GF-D8 (cell line): ENCODE data around the gene PODNL1.
"Not testable (repeated sequence)": the region's sequence is repeated elsewhere in the genome, so short reads cannot be mapped to it uniquely, and the experiment has no call there.

Experiments used
- DNase-seq: peaks from one replicate; lab custom pipeline; 2025; lab: John Stamatoyannopoulos, UW

PODNL1 gene

GRCh38 chr19:13972368-13973155 lies 34.3 kb upstream of the PODNL1 start:
- DNase-seq: no peak

- DNase-seq: not testable (repeated sequence)
These were observed 33.7 kb upstream of the PODNL1 start for GRCh38 chr19:13971868-13972267.

GRCh38 chr19:13969897-13970296 lies 31.7 kb upstream of the PODNL1 start:
- DNase-seq: no peak

- no peak for DNase-seq
These were observed 30.8 kb upstream of the PODNL1 start for GRCh38 chr19:13968999-13969398.

- DNase-seq: no peak
These were observed 30.2 kb upstream of the PODNL1 start for GRCh38 chr19:13968383-13968935.

- not testable (repeated sequence) for DNase-seq
These were observed 29.0 kb upstream of the PODNL1 start for GRCh38 chr19:13967206-13967605.

GRCh38 chr19:13966684-13967128 lies 28.5 kb upstream of the PODNL1 start:
- DNase-seq: no peak

- no peak for DNase-seq
These were observed 27.9 kb upstream of the PODNL1 start for GRCh38 chr19:13965926-13966683.

GRCh38 chr19:13965377-13965896 lies 27.2 kb upstream of the PODNL1 start:
- no peak for DNase-seq

- DNase-seq: no peak
These were observed 26.6 kb upstream of the PODNL1 start for GRCh38 chr19:13964776-13965175.

GRCh38 chr19:13963603-13964105 lies 25.4 kb upstream of the PODNL1 start:
- no peak for DNase-seq

- no peak for DNase-seq
These were observed 24.7 kb upstream of the PODNL1 start for GRCh38 chr19:13962699-13963602.

- no peak for DNase-seq
These were observed 23.8 kb upstream of the PODNL1 start for GRCh38 chr19:13961826-13962698.

GRCh38 chr19:13960863-13961784 lies 22.9 kb upstream of the PODNL1 start:
- no peak for DNase-seq

- no peak for DNase-seq
These were observed 22.0 kb upstream of the PODNL1 start for GRCh38 chr19:13959962-13960862.

GRCh38 chr19:13959141-13959961 lies 21.1 kb upstream of the PODNL1 start:
- DNase-seq: no peak

- no peak for DNase-seq
These were observed 19.8 kb upstream of the PODNL1 start for GRCh38 chr19:13958043-13958442.
